Cardiac muscle cell (in vitro differentiated cells and primary cell): Measurements from ENCODE around the gene ASPSCR1. TPM values are rescaled to one million over a fixed set of nuclear protein-coding genes. Genes with fewer than 3 reads are reported as not detected.
"Not testable (repeated sequence)": the region's sequence is repeated elsewhere in the genome, so short reads cannot be mapped to it uniquely, and the experiment has no call there.

ENCODE experiments used
- DNase-seq, 2 donors: peaks; one replicate each; pipeline versions ENCODE4 v3.0.0 to v3.0.0-alpha.2; 2010 to 2017; ENCODE audit warnings: low read depth in 1 of 2, low spot score in 1 of 2
- H3K27ac ChIP-seq: fragments of 200-600 bp; sonication (generic); 2 replicates; pipeline ENCODE4 v1.5.1; 2016
- H3K27me3 ChIP-seq: fragments of 200-600 bp; sonication (generic); 2 replicates; pipeline ENCODE4 v1.6.0; 2016; ENCODE audit warnings: control low read depth
- H3K36me3 ChIP-seq: fragments of 200-600 bp; sonication (generic); 2 replicates; pipeline ENCODE4 v1.5.1; 2016; ENCODE audit warnings: control low read depth
- H3K4me1 ChIP-seq: fragments of 200-600 bp; sonication (generic); 2 replicates; pipeline ENCODE4 v1.8.1; 2017; ENCODE audit warnings: low read depth, mild to moderate bottlenecking, mixed run types
- H3K4me3 ChIP-seq: fragments of 200-600 bp; sonication (generic); 2 replicates; pipeline ENCODE4 v1.5.1; 2016; ENCODE audit warnings: mild to moderate bottlenecking
- H3K9me3 ChIP-seq: fragments of 200-600 bp; sonication (generic); 2 replicates; pipeline ENCODE4 v1.5.1; 2017; ENCODE audit warnings: low read depth, mild to moderate bottlenecking, control low read depth
- polyA plus RNA-seq: library from polyadenylated mRNA; unstranded; fragments of >200 nt; fragmentation: Nextera tagmentation; extraction: Ambion mirVana; gene quantifications from 2 replicates; pipeline ENCODE4 v1.2.1, GENCODE V29; 2016
- total RNA-seq: library from RNA; depleted of rRNA; stranded (reverse); fragments of >200 nt; gene quantifications from 2 replicates; pipeline ENCODE4 v1.2.3, GENCODE V29; 2016
- TF ChIP-seq, protein P1 (sequence below): IDR thresholded peaks from 2 replicates; pipeline ENCODE4 v1.5.1; 2012; ENCODE audit warnings: low read depth, mild to moderate bottlenecking, low read length

The ASPSCR1 gene
- total and polyA plus RNA-seq, 2 experiments from 2014 or later = 48.5 to 74.0 TPM

DNA sequence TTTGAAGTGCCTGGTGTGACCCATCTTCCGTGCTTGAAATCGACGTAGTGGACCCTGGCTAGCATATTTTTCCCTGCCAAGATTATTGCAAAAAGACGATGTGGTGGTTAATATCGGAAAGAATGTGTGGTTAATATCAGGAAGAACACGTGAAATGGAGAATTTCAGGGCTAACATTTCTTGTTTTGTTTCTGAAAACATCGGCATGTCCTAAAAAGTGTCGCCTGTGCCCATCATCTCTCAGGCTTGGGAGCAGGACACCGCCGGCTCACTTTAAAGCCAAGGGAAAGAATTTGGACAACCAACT lies 60.4 kb downstream of the ASPSCR1 start:
- Histone ChIP-seq H3K27ac (peak overlapping the region; percentile 82), H3K27me3 (no peaks in the 10 kb centered on the region), H3K4me3 (no peak overlapping the region), H3K9me3 (no peaks in the 10 kb centered on the region), H3K4me1 (peaks cover 8% of the 10 kb centered on the region), H3K36me3 (no peaks in the 10 kb centered on the region)
- TF ChIP-seq, protein P1, sequence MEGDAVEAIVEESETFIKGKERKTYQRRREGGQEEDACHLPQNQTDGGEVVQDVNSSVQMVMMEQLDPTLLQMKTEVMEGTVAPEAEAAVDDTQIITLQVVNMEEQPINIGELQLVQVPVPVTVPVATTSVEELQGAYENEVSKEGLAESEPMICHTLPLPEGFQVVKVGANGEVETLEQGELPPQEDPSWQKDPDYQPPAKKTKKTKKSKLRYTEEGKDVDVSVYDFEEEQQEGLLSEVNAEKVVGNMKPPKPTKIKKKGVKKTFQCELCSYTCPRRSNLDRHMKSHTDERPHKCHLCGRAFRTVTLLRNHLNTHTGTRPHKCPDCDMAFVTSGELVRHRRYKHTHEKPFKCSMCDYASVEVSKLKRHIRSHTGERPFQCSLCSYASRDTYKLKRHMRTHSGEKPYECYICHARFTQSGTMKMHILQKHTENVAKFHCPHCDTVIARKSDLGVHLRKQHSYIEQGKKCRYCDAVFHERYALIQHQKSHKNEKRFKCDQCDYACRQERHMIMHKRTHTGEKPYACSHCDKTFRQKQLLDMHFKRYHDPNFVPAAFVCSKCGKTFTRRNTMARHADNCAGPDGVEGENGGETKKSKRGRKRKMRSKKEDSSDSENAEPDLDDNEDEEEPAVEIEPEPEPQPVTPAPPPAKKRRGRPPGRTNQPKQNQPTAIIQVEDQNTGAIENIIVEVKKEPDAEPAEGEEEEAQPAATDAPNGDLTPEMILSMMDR = no peak
- no peak for DNase-seq

DNA sequence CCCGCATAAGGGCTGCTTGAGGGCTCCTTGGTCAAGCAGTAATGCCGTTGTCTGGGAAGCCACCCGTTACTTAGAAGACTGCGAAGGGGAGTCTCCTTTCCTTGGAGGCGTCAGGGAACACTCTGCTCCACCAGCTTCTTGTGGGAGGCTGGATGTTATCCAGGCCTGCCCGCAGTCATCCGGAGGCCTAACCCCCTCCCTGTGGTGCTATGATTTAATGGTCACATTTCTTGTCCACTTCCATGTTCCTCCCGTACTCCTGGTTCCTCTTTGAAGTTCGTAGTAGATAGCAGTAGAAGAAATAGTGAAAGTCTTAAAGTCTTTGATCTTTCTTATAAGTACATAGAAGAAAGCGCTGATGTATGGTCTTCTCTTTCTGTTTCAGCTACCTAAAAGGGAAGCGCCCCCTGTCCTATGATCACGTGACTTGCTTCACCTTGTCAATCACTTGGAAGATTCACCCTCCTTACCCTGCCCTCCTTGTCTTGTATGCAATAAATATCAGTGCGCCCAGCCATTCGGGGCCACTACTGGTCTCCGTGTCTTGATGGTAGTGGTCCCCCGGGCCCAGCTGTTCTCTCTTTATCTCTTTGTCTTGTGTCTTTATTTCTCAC lies 61.5 kb downstream of the ASPSCR1 start:
- H3K4me1 ChIP-seq, H3K27ac ChIP-seq, H3K9me3 ChIP-seq, H3K36me3 ChIP-seq, H3K27me3 ChIP-seq, H3K4me3 ChIP-seq: not testable (repeated sequence)
- DNase-seq = peak in 1 of 2 donors; percentile 21

DNA sequence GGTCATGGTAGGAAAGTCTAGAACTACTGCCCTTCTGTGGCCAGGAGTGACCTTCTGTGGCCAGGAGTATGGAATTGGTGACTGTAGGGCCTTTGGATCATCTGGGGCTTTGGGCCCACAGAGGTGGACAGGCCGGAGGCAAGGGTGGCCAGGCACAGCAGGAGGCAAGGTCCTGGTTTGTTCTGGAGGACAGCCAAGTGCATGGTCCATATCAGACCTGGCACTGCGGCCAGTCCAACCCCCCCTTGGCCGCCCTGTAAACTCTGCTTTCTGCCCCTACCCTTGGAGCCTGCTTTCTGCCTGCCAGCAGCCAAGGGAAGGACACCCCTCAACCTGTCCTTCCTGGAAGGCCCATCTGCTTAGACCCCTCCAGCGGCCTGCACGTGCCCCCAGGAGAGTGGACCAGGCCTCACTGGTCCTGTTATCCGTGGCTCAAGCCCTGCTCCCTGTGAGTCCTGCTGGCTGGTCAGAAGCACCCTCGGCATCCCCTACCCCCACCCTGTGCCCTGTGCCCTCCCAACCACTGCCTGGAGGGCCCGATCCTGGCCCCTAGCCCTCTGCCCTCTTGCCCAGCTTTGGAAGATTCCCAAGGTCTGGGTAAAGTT lies 62.4 kb downstream of the ASPSCR1 start:
- TF ChIP-seq, protein P1 = no peak
- Histone ChIP-seq H3K4me1 (peaks cover 8% of the 10 kb centered on the region), H3K27ac (no peak overlapping the region), H3K9me3 (no peaks in the 10 kb centered on the region), H3K36me3 (no peaks in the 10 kb centered on the region), H3K27me3 (no peaks in the 10 kb centered on the region), H3K4me3 (no peak overlapping the region)
- no peak for DNase-seq

DNA sequence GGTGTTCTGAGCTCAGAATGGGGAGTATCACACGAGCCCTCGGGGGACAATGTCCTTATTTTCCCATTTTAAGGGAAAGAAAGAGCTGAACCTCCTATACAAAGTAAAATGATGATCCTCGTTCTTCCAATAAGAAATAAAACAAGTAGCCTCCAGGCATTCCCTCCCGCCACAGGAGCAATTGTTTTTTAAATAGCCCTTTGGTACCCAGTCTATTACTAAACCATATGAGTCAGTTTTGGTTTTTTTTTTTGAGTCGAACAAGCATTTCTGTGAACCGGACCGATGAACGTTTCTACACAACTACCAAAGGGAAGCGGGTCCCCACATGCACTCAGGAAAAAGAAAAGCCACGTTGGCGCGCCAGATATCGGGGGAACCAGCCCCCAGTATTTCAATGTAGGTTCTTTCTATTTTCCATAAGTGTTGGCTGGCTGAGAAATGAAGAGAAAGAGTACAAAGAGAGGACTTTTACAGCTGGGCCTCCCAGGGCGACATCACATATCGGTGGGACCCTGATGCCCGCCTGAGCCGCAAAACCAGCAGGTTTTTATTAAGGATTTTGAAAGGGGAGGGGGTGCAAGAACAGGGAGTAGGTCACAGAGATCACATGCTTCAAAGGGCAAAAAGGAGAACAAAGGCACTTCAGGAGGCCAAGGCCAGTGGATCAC lies 63.9 kb downstream of the ASPSCR1 start:
- no peaks in the 10 kb centered on the region for H3K36me3 ChIP-seq

DNA sequence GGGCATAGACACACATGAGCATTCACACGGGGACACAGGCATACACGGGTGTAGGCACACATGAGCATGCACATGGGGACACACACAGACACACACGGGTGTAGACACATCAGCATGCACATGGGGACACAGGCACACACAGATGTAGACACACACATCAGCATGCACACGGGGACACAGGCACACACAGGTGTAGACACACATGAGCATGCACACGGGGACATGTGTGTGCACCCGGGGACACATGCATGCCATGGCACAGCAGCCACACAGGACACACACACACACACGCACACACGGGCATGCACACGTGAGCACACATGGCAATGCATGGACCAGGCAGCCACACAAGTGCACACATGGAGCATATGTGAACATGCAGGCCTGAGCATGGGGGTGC lies 65.2 kb downstream of the ASPSCR1 start:
- H3K4me1 ChIP-seq = no peaks in the 10 kb centered on the region
- H3K27ac ChIP-seq = no peak overlapping the region
- no peaks in the 10 kb centered on the region for H3K36me3 ChIP-seq
- H3K9me3 ChIP-seq = no peaks in the 10 kb centered on the region
- H3K4me3 ChIP-seq = no peak overlapping the region
- TF ChIP-seq, protein P1 = no peak
- H3K27me3 ChIP-seq = no peaks in the 10 kb centered on the region
- DNase-seq = no peak

More for the DNA sequence above, 63.9 kb downstream of the ASPSCR1 start:
- no peak for DNase-seq
- Histone ChIP-seq H3K27ac (no peak overlapping the region), H3K4me1 (peaks cover 4% of the 10 kb centered on the region), H3K9me3 (no peaks in the 10 kb centered on the region), H3K4me3 (no peak overlapping the region), H3K27me3 (no peaks in the 10 kb centered on the region)
- TF ChIP-seq, protein P1 = no peak

DNA sequence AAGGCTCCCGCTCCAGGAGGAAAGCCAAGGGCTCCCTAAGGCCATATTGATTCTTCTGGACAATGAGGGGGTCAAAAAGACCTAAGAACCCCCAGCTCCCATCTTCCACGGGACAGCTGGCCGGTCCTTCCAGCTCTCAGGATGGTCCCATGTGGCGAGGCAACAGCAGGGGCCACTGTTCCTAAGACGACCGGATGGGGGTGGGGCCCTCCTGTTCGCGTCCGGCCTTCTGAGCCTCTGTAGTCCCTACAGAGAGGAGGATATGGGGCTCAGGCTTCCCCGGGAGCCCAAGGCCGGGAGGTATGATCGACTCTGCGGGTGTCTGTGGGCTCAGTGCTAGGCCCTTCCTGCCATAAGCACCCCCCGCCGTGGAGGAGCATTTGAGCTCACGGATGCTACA lies 66.1 kb downstream of the ASPSCR1 start:
- no peak overlapping the region for H3K27ac ChIP-seq
- no peaks in the 10 kb centered on the region for H3K27me3 ChIP-seq
- DNase-seq = no peak
- no peak overlapping the region for H3K4me3 ChIP-seq
- H3K36me3 ChIP-seq = no peaks in the 10 kb centered on the region
- TF ChIP-seq, protein P1 = no peak
- no peaks in the 10 kb centered on the region for H3K9me3 ChIP-seq
- H3K4me1 ChIP-seq = no peaks in the 10 kb centered on the region
